Stimulated activated CD8-positive, alpha-beta memory T cell treated with anti-CD3 and anti-CD28 coated beads, Interleukin-4, amount 100 ng/mL, for 4 hours (primary cell): Measurements from ENCODE around the gene UCMA.

Experiments
- DNase-seq, 2 donors: peaks; one replicate each; pipeline ENCODE4 v3.0.0-alpha.2; 2020; ENCODE audit warnings: low read depth in 2 of 2, low spot score in 1 of 2

Gene UCMA

DNA sequence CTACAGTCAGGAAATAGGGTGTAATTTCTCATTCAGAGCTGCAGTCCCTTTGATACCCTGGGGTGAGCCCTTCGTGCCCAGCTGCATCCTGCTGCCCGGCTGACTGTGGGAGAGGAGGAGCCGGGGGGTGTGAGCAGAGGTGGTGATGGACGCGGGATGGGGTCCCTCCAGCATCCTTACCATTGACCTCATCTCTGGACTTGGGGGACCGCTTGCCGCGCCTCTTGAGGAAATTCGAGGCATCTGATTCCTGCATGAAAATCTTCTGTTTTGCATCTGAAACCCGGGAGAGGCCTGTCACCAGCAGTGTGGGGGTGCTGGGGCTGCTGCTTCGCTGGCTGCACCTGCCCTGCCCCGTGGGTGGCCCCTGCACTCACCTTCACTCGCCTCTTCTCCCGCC is 816 bp downstream of the UCMA start:
- no peak for DNase-seq

DNA sequence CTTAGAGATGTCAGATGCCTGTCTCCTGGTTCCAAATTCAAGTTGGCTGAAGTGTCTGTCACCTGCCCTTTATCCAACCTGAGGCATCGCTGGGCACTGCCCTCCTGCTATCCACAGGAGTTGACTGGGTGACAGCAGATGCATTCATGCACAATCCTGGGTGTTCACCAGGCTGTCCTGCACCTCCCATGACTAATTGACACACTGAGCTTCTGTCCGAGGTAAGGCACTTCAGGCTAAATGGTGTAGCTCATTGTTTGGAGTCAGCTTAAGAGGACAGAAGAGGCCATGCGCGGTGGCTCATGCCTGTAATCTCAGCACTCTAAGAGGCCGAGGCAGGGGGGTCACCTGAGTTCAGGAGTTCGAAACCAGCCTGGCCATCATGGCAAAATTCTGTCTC is 2.4 kb downstream of the UCMA start:
- DNase-seq, result no peak

DNA sequence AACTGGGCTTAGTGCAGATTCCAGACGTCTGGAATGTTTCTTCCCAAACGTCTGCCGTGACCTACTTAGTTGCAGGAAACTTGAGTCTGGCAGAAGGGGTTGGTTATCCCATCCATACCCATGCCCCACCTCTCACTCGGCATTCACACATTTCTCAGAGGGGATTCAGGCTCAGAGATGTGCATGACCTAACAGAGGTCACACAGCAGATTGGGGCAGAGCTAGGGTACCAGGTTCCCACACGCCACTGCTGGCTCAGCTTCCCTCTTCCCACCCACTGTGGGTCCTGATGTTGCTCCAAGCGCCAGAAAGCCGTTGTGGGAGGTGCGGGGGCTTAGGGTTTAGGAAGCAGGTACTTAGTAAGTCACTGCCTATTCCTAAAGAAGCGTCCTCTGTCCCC is 3.0 kb downstream of the UCMA start:
- no peak for DNase-seq

- DNase-seq, result no peak
Observed at GRCh38 chr10:13227031-13227430, 7.1 kb downstream of the UCMA start.

DNA sequence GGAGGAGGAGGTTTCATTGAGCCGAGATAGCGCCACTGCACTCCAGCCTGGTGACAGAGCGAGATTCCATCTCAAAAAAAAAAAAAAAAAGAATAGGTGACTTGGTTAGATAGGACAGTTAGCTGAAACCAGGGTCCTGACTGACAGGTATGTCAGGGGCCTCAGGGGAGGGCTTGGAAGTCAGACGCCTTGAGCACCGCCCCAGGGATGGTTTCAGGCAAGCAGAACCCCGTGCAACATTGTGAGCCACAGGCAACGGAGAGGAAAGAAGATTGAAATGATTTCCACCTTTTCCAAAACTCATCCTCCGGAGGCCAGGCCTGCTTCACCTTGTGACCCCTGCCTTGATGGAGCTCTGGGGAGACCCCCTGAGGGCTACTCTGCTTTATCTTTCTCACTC is 8.6 kb downstream of the UCMA start:
- no peak for DNase-seq

GRCh38 chr10:13224210-13224995 is 9.8 kb downstream of the UCMA start:
- DNase-seq, result no peak

DNA sequence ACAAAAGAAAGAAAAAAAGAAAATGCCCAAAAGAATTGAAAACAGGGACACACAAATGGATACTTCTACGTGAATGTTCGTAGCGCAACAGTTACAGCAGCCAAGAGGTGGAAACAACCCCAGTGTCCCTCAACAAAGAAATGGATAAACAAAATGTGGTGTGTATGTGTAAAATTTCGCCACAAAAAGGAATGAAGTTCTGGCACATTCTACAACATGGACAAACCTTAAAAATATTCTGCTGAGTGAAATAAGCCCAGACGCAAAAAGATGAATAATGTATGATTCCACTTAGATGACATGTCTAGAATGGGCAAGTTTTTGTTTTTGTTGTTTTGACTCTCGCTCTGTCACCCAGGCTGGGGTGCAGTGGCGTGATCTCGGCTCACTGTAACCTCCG is 10.9 kb downstream of the UCMA start:
- no peak for DNase-seq

GRCh38 chr10:13222566-13222965 is 11.6 kb downstream of the UCMA start:
- DNase-seq, result no peak

- DNase-seq, result no peak
Observed at GRCh38 chr10:13222151-13222550, 12.0 kb downstream of the UCMA start.

DNA sequence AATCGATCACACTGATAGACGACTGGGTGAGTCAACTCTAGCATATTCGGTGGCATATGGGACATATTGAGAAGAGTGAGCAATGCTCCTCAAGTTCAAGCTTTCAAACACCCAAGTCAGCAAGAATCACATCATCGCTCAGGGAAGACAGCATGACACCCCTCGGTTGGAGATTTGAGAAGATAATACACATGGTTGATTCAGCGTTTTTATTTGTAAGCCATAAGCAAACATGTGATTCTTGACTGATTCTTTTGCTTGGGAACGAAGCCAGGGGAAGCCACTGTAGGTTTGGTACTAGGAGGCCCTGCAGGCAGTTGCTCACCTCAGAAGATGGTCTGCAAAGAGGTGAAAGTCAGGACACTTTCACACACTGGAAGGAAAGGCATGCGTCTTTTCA is 12.6 kb downstream of the UCMA start:
- DNase-seq, result no peak

DNA sequence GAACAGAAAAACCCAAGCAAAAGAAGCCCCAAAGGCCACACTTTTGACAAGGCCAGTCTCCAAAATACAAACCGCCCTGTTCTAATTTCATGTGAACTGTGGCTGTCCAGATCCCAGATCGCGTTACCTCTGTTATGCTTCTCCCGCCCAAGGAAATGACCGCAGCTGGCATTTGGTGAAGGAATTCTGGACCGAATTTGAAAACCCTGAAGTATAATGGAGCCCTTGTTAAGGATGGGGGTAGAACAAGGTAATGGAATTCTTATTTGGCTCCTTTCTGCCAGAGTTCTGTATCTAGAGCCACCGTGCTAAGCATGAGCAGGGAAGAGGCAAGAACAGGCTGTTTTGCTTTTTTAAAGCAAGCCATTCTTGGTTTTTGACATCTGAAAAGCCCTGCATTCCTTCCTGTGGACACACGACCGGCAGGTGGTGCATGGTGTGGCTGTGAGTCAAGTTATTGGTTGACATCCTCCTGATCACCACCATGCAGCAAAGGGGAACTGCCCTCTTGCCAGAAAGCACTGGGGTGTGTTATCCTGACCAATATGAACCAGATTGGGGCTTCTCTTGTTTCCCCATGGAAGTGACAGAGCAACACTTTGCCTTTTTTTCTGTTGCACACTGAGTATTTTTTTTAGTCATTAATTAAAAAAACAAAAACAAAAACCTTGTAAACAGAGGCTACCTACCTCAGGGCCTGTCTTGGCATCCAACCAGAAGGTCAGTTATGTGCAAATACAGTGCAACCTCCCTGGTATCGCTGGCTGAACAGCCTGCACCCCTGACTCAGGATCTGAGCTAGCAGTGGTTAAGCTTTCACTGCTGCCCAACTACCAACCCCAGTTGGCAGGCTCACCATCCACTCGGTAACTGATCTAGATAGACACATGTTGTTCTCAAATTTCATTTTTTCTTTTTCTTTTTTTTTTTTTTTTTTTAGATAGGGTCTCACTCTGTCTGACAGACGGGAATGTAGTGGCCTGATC is 14.2 kb downstream of the UCMA start:
- no peak for DNase-seq

DNA sequence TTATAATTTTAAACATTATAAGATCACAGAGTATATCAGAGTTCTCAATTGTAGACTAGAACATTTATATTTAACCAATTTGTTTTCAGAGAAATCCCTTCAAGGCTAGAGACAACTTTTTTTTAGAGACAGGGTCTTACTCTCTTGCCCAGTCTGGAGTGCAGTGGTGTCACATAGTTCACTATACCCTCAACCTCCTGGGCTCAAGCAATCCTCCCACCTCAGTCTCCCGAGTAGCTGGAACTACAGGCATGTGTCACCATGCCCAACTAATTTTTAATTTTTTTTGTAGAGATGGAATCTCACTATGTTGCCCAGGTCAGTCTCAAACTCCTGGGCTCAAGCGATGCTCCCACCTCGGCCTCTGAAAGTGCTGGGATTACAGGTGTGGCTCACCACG is 15.3 kb downstream of the UCMA start:
- no peak for DNase-seq

DNA sequence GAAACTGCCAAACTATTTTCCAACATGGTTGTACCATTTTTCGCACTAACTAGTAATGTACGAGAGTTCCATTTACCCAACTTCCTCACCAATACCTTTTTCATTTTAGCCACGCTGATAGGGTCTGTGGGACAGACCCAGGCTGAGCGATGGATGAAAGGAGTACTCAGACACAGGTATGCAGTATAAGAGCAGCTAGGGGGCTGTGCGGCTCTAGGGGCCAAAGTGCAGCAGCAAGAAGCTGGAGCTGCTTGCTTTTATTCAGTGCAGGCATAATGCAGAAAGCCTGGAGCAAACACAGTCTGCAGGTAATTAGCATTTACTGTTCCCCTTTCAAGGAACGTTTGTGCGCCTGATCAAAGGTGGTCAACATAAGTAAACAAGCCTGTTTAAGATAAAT is 21.0 kb downstream of the UCMA start:
- DNase-seq, result no peak

DNA sequence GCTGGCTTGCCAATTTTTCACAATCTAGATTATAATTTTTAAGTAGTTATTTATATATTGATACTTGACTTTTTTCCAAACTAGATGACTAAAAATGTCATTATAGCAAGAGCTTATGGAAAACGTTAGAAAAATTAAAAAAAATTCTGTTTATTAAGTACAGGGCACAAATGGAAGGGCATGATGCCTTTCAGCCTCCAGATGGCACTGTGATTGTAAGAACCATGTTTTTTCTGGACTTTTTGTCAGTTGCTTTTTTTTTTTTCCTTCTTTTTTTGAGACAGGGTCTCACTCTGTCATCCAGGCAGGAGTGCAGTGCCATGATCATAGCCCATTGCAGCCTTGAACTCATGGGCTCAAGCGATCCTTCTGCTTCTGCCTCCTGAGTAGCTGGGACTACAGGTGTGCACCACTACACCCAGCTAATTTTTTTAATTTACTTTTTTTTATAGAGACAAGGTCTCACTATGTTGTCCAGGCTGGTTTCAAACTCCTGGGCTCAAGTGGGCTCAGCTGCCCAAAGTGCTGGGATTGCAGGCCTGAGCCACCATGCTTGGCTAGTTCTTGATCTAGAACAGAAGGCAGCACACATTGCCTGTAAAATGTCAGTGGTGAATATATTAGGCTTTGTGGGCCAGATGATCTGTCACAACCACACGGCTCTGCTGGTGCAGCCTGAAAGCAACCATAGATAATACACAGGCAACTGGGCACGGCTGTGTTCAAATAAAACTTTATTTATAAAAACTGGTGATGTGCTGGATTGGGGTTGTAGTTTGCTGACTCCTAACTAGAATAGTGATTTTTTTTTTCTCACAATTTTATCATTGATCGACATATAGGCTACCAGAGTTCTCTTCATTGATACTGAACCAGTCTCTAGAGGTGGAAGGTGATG is 27.4 kb downstream of the UCMA start:
- no peak for DNase-seq

GRCh38 chr10:13206091-13206490 is 28.1 kb downstream of the UCMA start:
- DNase-seq, result no peak

DNA sequence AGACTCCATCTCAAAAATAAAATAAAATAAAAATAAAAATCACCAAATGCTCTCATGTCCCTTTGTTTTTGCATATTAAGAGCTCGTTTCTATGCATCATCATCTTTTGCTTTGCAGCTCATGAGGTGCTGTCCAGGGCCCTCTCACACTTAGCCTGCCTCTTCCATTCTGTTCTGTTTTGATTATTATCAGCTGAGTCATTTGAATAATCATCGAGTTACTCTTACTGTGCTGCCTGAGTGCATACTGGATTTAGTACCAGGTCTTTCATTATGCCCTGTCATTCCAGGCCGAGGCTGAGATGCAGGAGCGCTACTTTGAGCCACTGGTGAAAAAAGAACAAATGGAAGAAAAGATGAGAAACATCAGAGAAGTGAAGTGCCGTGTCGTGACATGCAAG is 33.0 kb downstream of the UCMA start:
- no peak for DNase-seq

DNA sequence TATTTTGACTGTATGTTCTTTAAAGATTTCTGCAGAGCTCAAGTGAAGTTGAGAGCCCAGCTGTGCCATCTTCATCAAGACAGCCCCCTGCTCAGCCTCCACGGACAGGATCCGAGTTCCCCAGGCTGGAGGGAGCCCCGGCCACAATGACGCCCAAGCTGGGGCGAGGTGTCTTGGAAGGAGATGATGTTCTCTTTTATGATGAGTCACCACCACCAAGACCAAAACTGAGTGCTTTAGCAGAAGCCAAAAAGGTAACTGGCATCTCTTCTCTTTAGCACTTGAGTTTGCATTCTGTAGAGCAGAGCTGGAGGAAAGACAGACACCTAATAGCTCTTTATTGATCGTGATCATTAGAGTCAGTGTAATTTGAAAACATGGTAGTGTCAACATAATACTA is 39.2 kb downstream of the UCMA start:
- no peak for DNase-seq

DNA sequence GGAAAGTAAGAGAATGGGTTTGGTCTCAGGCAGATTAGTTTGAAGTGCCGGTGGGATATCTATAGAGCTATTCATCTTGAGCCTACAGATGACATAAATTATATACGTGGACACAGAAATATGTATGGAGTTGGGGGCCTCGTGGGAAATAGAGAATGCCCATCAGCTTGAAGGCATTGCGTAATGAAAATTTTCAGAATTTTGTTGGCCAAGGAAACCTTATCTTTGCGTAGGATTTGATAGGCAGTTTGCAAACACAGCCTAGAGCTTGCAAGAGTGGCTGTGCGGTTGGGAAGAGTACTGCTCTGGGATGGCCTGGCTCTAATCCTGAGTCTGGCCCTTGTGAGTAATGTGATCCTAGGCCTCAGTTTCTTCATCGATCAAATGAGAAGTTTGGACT is 40.5 kb downstream of the UCMA start:
- DNase-seq, result no peak

- no peak for DNase-seq
Observed at GRCh38 chr10:13191362-13191761, 42.8 kb downstream of the UCMA start.

DNA sequence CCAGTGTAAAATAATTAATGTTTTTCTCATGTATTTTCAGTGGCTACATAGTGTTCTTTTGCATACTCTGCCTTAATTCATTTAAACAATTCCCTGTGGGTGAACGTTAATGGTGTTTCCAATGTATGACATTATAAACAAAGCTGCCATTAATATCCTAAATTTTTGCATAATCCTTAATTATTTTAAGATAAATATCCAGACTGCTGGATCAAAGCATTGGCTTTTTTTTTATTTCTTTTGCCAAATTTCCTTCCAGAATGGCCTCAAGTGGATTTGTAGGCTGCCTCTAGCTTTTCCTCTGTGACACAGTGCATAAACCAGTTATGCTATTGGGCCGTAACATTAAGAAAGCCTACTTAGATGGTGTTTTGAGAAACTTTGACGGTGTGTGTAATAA is 43.4 kb downstream of the UCMA start:
- no peak for DNase-seq

DNA sequence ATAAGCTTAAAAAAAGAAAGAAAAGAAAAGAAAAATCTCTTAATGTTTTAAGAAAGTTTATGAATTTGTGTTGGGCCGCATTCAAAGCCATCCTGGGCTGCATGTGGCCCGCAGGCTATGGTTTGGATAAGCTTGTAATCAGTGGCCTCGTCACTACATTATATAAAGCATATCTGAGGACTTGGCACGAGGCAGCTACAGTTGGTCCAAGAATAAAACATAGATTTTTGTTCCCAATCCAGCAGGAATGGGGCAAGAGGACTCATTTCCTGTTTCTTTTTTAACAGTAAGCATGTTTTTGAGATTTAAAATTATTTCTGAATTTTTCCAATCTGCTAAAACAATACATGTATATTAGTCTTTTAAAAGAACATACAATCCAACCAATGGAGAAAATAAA is 44.2 kb downstream of the UCMA start:
- no peak for DNase-seq
